ENCODE measurements around the gene CCDC93.

DNA sequence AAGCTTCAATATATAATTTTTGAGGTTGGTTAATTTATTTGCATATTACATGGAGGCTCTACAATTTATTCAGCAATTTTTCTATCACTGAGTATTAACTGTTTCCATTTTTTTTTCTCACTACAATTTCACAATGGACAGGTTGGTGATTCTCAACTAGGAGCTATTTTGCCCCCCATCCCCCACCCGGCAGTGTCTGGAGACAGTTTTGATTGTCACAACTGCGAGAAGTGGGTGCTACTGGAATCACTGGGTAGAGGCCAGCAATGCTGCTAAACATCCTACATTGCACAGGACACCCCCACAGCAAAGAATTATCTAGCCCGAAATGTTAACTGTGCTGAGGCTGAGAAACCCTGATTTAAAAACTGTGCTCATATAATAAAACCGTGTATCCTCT is 82.6 kb downstream of the CCDC93 start:
- TF ChIP-seq, protein P1, sequence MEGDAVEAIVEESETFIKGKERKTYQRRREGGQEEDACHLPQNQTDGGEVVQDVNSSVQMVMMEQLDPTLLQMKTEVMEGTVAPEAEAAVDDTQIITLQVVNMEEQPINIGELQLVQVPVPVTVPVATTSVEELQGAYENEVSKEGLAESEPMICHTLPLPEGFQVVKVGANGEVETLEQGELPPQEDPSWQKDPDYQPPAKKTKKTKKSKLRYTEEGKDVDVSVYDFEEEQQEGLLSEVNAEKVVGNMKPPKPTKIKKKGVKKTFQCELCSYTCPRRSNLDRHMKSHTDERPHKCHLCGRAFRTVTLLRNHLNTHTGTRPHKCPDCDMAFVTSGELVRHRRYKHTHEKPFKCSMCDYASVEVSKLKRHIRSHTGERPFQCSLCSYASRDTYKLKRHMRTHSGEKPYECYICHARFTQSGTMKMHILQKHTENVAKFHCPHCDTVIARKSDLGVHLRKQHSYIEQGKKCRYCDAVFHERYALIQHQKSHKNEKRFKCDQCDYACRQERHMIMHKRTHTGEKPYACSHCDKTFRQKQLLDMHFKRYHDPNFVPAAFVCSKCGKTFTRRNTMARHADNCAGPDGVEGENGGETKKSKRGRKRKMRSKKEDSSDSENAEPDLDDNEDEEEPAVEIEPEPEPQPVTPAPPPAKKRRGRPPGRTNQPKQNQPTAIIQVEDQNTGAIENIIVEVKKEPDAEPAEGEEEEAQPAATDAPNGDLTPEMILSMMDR (IDR thresholded peaks at IDR 0.05), result no peak
- TF ChIP-seq POLR2AphosphoS5 (IDR thresholded peaks at IDR 0.05), result no peak
